Measurements from ENCODE around the gene RGS6. TPM values are rescaled to one million over a fixed set of nuclear protein-coding genes. Genes with fewer than 3 reads are reported as not detected.

RGS6 gene
- total RNA-seq, 1 experiment from 2014 or later, result not detected

DNA sequence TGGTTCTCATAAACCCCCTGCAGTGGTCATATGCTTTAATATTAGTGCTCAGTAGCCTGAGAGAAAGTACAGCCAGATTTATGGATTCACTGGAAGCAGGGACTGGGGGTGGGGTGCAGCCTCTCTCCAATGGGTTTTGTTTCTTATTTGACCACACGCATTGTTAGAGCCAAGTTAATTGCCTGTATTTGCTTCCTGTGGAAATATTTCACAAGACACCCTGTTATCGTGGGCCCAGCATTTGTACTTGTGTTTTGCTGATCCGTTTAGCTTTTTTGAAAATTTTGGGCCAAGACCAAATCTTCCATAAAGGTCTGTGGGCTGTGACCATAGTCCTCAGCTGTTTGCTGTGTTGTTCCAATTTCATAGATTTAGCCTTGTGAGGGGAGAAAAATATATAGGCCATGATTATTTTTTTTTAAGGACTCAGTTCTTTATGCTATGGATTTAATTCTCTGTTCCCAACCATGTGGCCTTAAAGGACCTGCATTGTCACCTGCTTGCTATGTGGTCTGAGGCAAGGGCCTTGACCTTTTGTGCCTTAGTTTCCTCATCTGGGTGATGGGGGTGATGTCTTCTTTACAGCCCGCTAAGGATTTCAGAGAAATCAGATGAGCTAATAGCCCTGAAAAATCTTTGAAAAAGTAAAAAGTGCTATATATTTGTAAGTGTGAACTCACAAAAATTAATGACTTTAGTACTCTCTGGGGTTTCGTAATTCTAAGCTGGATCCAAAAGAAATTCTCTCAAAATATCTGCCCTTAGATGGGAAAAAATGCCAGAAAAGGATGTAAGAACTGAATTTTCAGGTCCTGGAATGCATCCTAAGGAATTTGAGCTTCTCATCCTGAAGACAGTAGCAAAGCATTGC is 591.4 kb downstream of the RGS6 start:
- DNase-seq (ENCODE audit: low read depth), result no peak

DNA sequence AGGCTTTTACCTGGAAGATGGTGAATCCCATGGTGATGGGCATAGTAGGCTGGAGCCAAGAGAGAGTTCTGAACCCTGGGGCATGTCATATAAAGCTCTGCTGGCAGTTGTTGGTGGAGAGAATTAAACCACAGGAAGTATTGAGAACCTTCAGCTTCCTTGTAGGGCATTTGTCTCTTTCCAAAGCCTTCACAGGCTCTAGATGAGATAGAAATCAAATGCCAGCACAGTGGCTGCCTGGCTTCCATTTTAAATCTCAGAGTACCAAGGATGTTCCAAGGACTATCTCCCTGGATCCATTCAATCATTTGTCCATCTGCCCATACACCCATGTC is 592.0 kb downstream of the RGS6 start:
- DNase-seq (ENCODE audit: low read depth), result no peak

- no peak for DNase-seq (ENCODE audit: low read depth)
Measured at GRCh38 chr14:72525087-72525915, 593.1 kb downstream of the RGS6 start.

GRCh38 chr14:72527591-72527990 is 595.4 kb downstream of the RGS6 start:
- DNase-seq (ENCODE audit: low read depth), result no peak

GRCh38 chr14:72528059-72528862 is 596.0 kb downstream of the RGS6 start:
- peak; percentile 83 for DNase-seq (ENCODE audit: low read depth)

DNA sequence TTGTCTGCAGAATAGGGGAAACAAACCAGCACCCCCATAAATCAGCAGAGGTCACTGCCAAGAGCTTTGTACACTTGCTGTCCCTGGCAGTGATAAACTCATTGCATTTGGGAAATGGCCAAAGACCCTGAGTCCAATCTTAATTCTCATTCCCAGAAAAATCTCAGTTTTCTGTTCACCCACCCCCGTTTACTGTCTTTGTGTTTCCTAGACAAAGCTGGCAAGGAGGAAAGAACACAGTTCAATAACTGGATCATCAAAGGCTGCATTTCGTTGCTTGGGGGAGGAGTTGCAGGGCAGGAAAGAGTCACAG is 596.6 kb downstream of the RGS6 start:
- no peak for DNase-seq (ENCODE audit: low read depth)

GRCh38 chr14:72532686-72533454 is 600.6 kb downstream of the RGS6 start:
- DNase-seq (ENCODE audit: low read depth), result no peak

GRCh38 chr14:72535485-72535884 is 603.3 kb downstream of the RGS6 start:
- DNase-seq (ENCODE audit: low read depth), result no peak

DNA sequence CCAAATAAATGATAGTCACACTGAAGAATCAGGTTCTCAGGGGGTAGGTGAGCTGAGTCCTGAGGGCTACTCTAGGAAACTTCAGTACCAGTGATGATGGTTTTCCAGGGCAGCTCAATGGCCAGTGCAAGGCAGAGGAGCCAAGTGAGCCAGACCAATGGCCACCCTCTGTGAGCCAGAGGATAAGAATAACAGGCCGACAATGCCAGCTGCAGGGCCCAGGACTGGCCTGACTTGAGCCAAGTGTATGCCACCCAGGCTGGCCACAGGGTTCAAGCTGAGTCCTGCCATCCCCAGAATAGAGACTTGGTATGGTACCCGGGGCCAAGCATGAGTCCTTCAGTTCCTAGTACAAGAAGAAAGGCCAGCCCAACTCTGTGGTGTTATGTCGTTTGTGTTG is 606.2 kb downstream of the RGS6 start:
- DNase-seq (ENCODE audit: low read depth), result no peak

DNA sequence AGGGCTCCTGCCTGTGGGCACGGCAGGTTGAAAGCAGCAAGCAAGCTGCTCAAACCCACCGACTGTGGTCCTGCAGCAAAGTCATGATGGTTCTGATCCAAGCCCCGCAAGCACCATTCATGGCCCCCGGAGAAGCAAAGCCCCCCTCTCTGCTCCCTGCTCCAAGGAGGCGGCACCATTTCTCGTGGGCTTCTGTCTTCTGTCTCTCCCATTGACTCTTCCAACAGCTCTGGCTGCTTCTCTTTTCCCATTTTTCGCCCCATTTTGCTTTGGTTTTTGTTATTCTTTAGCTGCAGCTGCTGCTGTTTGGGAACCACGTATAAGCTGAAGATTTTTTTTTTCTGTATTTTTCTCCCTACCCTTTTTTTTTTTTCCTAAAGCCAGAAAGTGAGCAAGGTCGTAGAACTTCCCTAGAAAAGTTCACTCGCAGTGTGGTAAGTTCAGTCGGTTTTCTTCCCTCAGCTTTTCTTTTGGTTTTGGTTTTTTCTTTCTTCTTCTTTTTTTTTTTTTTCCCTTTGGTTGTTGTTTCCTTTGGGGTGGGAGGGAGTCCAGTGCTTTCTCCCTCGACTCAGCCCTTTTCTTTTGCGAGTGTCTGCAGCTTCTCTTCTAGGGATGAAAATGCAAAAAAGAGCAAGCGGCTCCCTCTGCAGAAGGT is 607.6 kb downstream of the RGS6 start:
- DNase-seq (ENCODE audit: low read depth), result no peak

DNA sequence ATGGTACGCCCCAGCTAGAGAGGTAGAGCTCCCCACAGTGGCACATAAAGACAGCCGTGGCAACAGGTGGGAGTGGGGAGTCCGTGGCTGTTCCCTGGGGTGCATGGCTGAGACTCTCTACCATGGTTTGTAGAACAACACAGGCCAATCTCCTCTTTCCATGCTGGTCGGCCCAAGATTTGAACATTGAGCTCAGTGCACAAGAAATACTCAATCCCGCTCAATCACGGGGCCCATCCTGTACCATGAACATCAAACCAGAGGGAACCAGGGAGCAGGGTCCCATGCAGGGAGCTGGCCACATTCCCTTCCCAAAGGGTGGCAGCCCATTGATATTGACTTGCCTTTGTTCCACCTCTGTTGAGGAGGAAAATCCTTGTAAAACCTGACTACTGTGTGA is 608.6 kb downstream of the RGS6 start:
- no peak for DNase-seq (ENCODE audit: low read depth)

GRCh38 chr14:72541546-72541945 is 609.3 kb downstream of the RGS6 start:
- DNase-seq (ENCODE audit: low read depth), result no peak

DNA sequence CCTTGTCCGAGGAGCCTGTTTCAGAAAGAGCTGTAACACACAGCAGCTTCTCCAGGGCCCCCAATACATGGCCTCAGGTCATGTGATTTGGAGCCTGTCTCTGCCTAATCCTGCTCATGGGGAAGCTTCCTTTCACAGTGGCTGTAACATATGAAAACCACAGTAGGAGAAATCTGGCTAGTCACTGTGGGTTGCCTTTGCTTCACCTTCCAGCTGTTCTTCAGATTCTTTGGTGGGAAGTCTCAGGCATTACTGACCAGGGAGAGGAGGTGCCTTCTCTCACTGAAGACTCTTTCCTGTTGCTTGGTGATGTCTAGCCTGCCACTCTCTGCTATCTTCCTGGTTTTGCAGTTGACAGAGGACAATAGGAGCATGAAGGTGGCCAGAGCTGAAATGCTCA is 611.1 kb downstream of the RGS6 start:
- DNase-seq (ENCODE audit: low read depth), result no peak

- DNase-seq (ENCODE audit: low read depth), result no peak
Measured at GRCh38 chr14:72544615-72545387, 612.6 kb downstream of the RGS6 start.

- DNase-seq (ENCODE audit: low read depth), result no peak
Measured at GRCh38 chr14:72545411-72546311, 613.4 kb downstream of the RGS6 start.

GRCh38 chr14:72546344-72547016 is 614.3 kb downstream of the RGS6 start:
- no peak for DNase-seq (ENCODE audit: low read depth)

- DNase-seq (ENCODE audit: low read depth), result no peak
Measured at GRCh38 chr14:72547999-72548398, 615.8 kb downstream of the RGS6 start.

DNA sequence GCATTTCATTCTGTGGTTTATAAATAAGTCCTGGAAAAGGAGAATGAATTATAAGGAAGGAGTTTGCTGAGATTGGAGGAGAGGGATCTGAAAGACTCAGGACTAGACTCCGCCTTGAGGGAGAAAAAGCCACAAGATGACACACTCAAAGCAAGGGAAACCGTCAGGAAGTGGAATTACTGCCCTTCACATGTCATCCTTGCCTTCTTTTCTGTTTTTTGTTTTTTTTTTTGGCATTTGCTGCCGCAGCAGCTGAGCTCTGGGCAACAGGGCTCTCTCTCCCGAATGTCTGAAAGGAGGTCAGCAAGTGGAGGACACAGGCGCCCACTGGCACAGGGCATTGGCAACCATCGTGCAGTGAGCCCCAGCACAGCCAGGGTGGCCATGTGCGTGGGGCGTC is 616.8 kb downstream of the RGS6 start:
- DNase-seq (ENCODE audit: low read depth), result peak; percentile 73

Measured in HT1080 (cell line).